Activated naive CD8-positive, alpha-beta T cell (primary cell): ENCODE results near the gene ORAI3.
"Not testable (repeated sequence)": the region's sequence is repeated elsewhere in the genome, so short reads cannot be mapped to it uniquely, and the experiment has no call there.

Experiments
- H3K27ac Mint-ChIP-seq: one replicate; pipeline ENCODE4 v1.8.0; 2021; ENCODE audit warnings: mixed read lengths
- H3K27me3 Mint-ChIP-seq: one replicate; pipeline ENCODE4 v1.8.0; 2021; ENCODE audit warnings: mixed read lengths
- H3K36me3 Mint-ChIP-seq: one replicate; pipeline ENCODE4 v1.8.0; 2021; ENCODE audit warnings: mixed read lengths
- H3K4me1 Mint-ChIP-seq: one replicate; pipeline ENCODE4 v1.8.0; 2021; ENCODE audit warnings: low read depth, mixed read lengths
- H3K4me3 Mint-ChIP-seq: one replicate; pipeline ENCODE4 v1.8.0; 2021; ENCODE audit warnings: mild to moderate bottlenecking, mixed read lengths
- H3K9me3 Mint-ChIP-seq: one replicate; pipeline ENCODE4 v1.8.0; 2021; ENCODE audit warnings: low read depth, mixed read lengths

Gene ORAI3

GRCh38 chr16:30929167-30929566 lies 19.7 kb upstream of the ORAI3 start:
- H3K4me1 Mint-ChIP-seq, result peaks cover 4% of the 10 kb centered on the region
- H3K9me3 Mint-ChIP-seq, result no peaks in the 10 kb centered on the region
- no peaks in the 10 kb centered on the region for H3K27me3 Mint-ChIP-seq
- H3K36me3 Mint-ChIP-seq, result no peaks in the 10 kb centered on the region
- no peak overlapping the region for H3K27ac Mint-ChIP-seq
- H3K4me3 Mint-ChIP-seq, result no peak overlapping the region

GRCh38 chr16:30930160-30930571 lies 18.7 kb upstream of the ORAI3 start:
- no peak overlapping the region for H3K4me3 Mint-ChIP-seq
- peaks cover 9% of the 10 kb centered on the region for H3K4me1 Mint-ChIP-seq
- H3K27me3 Mint-ChIP-seq, result no peaks in the 10 kb centered on the region
- no peak overlapping the region for H3K27ac Mint-ChIP-seq
- H3K9me3 Mint-ChIP-seq, result no peaks in the 10 kb centered on the region
- no peaks in the 10 kb centered on the region for H3K36me3 Mint-ChIP-seq

GRCh38 chr16:30931068-30931650 lies 17.7 kb upstream of the ORAI3 start:
- H3K9me3 Mint-ChIP-seq, result no peaks in the 10 kb centered on the region
- H3K36me3 Mint-ChIP-seq, result no peaks in the 10 kb centered on the region
- no peak overlapping the region for H3K27ac Mint-ChIP-seq
- no peaks in the 10 kb centered on the region for H3K27me3 Mint-ChIP-seq
- H3K4me1 Mint-ChIP-seq, result peaks cover 12% of the 10 kb centered on the region
- no peak overlapping the region for H3K4me3 Mint-ChIP-seq

- Mint-ChIP-seq H3K9me3 (no peaks in the 10 kb centered on the region), H3K27ac (no peak overlapping the region), H3K27me3 (no peaks in the 10 kb centered on the region), H3K36me3 (no peaks in the 10 kb centered on the region), H3K4me3 (no peak overlapping the region), H3K4me1 (peaks cover 11% of the 10 kb centered on the region)
Measured at GRCh38 chr16:30934827-30935557, 13.9 kb upstream of the ORAI3 start.

- Mint-ChIP-seq H3K27me3 (no peaks in the 10 kb centered on the region), H3K4me3 (no peak overlapping the region), H3K4me1 (peaks cover 19% of the 10 kb centered on the region), H3K36me3 (no peaks in the 10 kb centered on the region), H3K27ac (no peak overlapping the region), H3K9me3 (no peaks in the 10 kb centered on the region)
Measured at GRCh38 chr16:30937692-30938091, 11.2 kb upstream of the ORAI3 start.

GRCh38 chr16:30939571-30939970 lies 9.3 kb upstream of the ORAI3 start:
- not testable (repeated sequence) for H3K27me3 Mint-ChIP-seq, H3K27ac Mint-ChIP-seq, H3K36me3 Mint-ChIP-seq, H3K9me3 Mint-ChIP-seq, H3K4me3 Mint-ChIP-seq
- peaks cover 19% of the 10 kb centered on the region for H3K4me1 Mint-ChIP-seq

GRCh38 chr16:30941600-30942425 lies 7.1 kb upstream of the ORAI3 start:
- Mint-ChIP-seq H3K27me3 (no peaks in the 10 kb centered on the region), H3K9me3 (no peaks in the 10 kb centered on the region), H3K27ac (no peak overlapping the region), H3K4me1 (peaks cover 10% of the 10 kb centered on the region), H3K36me3 (peaks cover 6% of the 10 kb centered on the region), H3K4me3 (no peak overlapping the region)

- H3K9me3 Mint-ChIP-seq, result no peaks in the 10 kb centered on the region
- H3K4me3 Mint-ChIP-seq, result no peak overlapping the region
- no peaks in the 10 kb centered on the region for H3K27me3 Mint-ChIP-seq
- peaks cover 6% of the 10 kb centered on the region for H3K36me3 Mint-ChIP-seq
- peaks cover 10% of the 10 kb centered on the region for H3K4me1 Mint-ChIP-seq
- no peak overlapping the region for H3K27ac Mint-ChIP-seq
Measured at GRCh38 chr16:30942426-30942806, 6.5 kb upstream of the ORAI3 start.

- H3K9me3 Mint-ChIP-seq, result no peaks in the 10 kb centered on the region
Measured at GRCh38 chr16:30944352-30944751, 4.5 kb upstream of the ORAI3 start.

GRCh38 chr16:30946671-30947540 lies 2.0 kb upstream of the ORAI3 start:
- peaks cover 6% of the 10 kb centered on the region for H3K36me3 Mint-ChIP-seq
- H3K9me3 Mint-ChIP-seq, result no peaks in the 10 kb centered on the region
- no peak overlapping the region for H3K27ac Mint-ChIP-seq
- H3K4me3 Mint-ChIP-seq, result no peak overlapping the region
- no peaks in the 10 kb centered on the region for H3K27me3 Mint-ChIP-seq
- peaks cover 21% of the 10 kb centered on the region for H3K4me1 Mint-ChIP-seq

More at GRCh38 chr16:30944352-30944751, 4.5 kb upstream of the ORAI3 start:
- no peak overlapping the region for H3K4me3 Mint-ChIP-seq
- H3K27me3 Mint-ChIP-seq, result no peaks in the 10 kb centered on the region
- peaks cover 10% of the 10 kb centered on the region for H3K4me1 Mint-ChIP-seq
- peaks cover 6% of the 10 kb centered on the region for H3K36me3 Mint-ChIP-seq
- H3K27ac Mint-ChIP-seq, result no peak overlapping the region

GRCh38 chr16:30947541-30947858 lies 1.4 kb upstream of the ORAI3 start:
- H3K27ac Mint-ChIP-seq, result no peak overlapping the region
- no peaks in the 10 kb centered on the region for H3K27me3 Mint-ChIP-seq
- H3K4me3 Mint-ChIP-seq, result no peak overlapping the region
- no peaks in the 10 kb centered on the region for H3K9me3 Mint-ChIP-seq
- H3K36me3 Mint-ChIP-seq, result peaks cover 6% of the 10 kb centered on the region
- peaks cover 16% of the 10 kb centered on the region for H3K4me1 Mint-ChIP-seq

- H3K4me3 Mint-ChIP-seq, result no peak overlapping the region
- no peaks in the 10 kb centered on the region for H3K27me3 Mint-ChIP-seq
- no peak overlapping the region for H3K27ac Mint-ChIP-seq
- no peaks in the 10 kb centered on the region for H3K9me3 Mint-ChIP-seq
- H3K4me1 Mint-ChIP-seq, result peaks cover 12% of the 10 kb centered on the region
- H3K36me3 Mint-ChIP-seq, result peaks cover 6% of the 10 kb centered on the region
Measured at GRCh38 chr16:30947859-30948666, 805 bp upstream of the ORAI3 start.

GRCh38 chr16:30949650-30950515 lies 1.0 kb downstream of the ORAI3 start:
- H3K4me3 Mint-ChIP-seq, result peak overlapping the region; percentile 86
- peak overlapping the region; percentile 61 for H3K27ac Mint-ChIP-seq
- H3K36me3 Mint-ChIP-seq, result peaks cover 4% of the 10 kb centered on the region
- peaks cover 12% of the 10 kb centered on the region for H3K4me1 Mint-ChIP-seq
- H3K9me3 Mint-ChIP-seq, result no peaks in the 10 kb centered on the region
- H3K27me3 Mint-ChIP-seq, result no peaks in the 10 kb centered on the region
